ENCODE results near the gene LCOR. TPM values are rescaled to one million over a fixed set of nuclear protein-coding genes. Genes with fewer than 3 reads are reported as not detected.
A peak's percentile ranks its signal among the peaks of the same experiment; 100 is the strongest.

Gene LCOR
- total RNA-seq, 3 donors from 2014 or later (not counting 1 experiment from before 2014, with no cell fraction given) = 68.5 to 92.4 (median 87.7) TPM

- 53% methylated on average over 4 of the region's 4 CpGs for WGBS (ENCODE audit: insufficient coverage)
- ATAC-seq = no peak
Measured at GRCh38 chr10:96921655-96922054, 89.6 kb downstream of the LCOR start.

DNA sequence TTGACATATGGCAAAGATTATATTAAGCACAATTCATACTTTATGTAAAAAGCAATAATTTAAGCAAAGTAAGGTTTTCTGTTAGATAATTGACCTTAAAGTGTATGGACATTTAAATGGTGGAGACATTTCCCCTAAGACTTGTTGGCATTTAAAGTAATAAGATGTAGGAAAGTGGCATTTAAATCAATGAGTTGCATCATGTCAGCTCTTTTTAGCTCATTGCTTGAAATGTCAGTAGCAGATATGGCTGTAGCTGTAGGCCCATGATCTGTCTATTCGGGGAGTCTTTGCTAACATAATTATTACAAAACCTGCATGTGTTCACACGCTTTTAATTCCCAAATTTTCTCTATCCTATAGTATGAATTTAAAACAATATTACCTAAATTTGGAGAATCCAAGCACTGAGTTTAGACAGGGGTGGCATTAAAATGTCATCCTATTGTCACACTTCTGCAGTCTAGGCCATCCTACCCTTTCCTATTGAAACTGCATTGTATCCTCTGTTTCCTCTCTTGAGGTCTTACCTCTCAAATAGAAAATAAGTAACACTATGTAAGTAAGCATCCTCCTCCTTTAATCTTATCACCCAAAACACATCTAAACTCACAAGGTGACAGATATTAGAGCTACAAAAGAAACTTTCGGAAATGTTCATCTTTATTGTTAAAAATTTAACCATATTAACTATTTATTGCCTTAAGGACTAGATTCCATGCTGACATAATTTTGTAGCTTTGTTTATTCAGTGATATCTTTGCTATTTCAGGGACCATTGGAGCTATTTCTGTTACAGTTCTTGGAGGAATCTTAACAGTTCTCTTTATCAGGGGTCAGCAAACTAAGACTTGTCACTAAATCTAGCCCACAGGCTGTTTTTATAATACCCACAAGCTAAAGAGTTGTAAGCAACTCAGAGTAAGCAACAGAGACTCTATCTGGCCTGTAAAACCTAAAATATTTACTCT is 91.2 kb downstream of the LCOR start:
- Mint-ChIP-seq H3K36me3 (no peaks in the 10 kb centered on the region), H3K4me1 (peaks cover 45 to 53% of the 10 kb centered on the region in 2 donors), H3K9me3 (no peaks in the 10 kb centered on the region), H3K27ac (no peak overlapping the region), H3K4me3 (no peak overlapping the region), H3K27me3 (ENCODE audit: low read depth in 2 of 2) (no peaks in the 10 kb centered on the region)
- ATAC-seq (no peak), DNase-seq (no peak)
- H3K27ac ChIP-seq (ENCODE audit: low read length) = no peak overlapping the region
- H3K27me3 ChIP-seq (ENCODE audit: control insufficient read depth, insufficient read depth, low read length) = no peaks in the 10 kb centered on the region
- no peaks in the 10 kb centered on the region for H3K9me3 ChIP-seq (ENCODE audit: control insufficient read depth, insufficient read depth, low read length)
- H3K4me3 ChIP-seq (ENCODE audit: low read length) = no peak overlapping the region
- H3K4me1 ChIP-seq (ENCODE audit: control insufficient read depth, insufficient read depth, low read length) = no peaks in the 10 kb centered on the region
- WGBS (ENCODE audit: insufficient coverage) = no CpG with 5 or more reads among the region's 3 CpGs
- intact Hi-C loops (cut with micrococcal nuclease) = no loop called here
- TF ChIP-seq CTCF (IDR thresholded peaks at IDR 0.05) = no peak
- no peaks in the 10 kb centered on the region for H3K36me3 ChIP-seq (ENCODE audit: control insufficient read depth, insufficient read depth, low read length)

More at GRCh38 chr10:96921655-96922054, 89.6 kb downstream of the LCOR start:
- H3K4me3 Mint-ChIP-seq = no peak overlapping the region
- H3K4me1 Mint-ChIP-seq = peaks cover 43 to 53% of the 10 kb centered on the region in 2 donors
- Histone ChIP-seq H3K4me1 (ENCODE audit: control insufficient read depth, insufficient read depth, low read length) (no peaks in the 10 kb centered on the region), H3K27me3 (ENCODE audit: control insufficient read depth, insufficient read depth, low read length) (no peaks in the 10 kb centered on the region), H3K4me3 (ENCODE audit: low read length) (no peak overlapping the region), H3K9me3 (ENCODE audit: control insufficient read depth, insufficient read depth, low read length) (no peaks in the 10 kb centered on the region), H3K36me3 (ENCODE audit: control insufficient read depth, insufficient read depth, low read length) (no peaks in the 10 kb centered on the region), H3K27ac (ENCODE audit: low read length) (no peak overlapping the region)
- H3K27me3 Mint-ChIP-seq (ENCODE audit: low read depth in 2 of 2) = no peaks in the 10 kb centered on the region
- H3K27ac Mint-ChIP-seq = no peak overlapping the region
- no peak for DNase-seq
- H3K36me3 Mint-ChIP-seq = no peaks in the 10 kb centered on the region
- intact Hi-C loops (cut with micrococcal nuclease) = no loop called here
- H3K9me3 Mint-ChIP-seq = no peaks in the 10 kb centered on the region
- no peak for TF ChIP-seq CTCF (IDR thresholded peaks at IDR 0.05)

DNA sequence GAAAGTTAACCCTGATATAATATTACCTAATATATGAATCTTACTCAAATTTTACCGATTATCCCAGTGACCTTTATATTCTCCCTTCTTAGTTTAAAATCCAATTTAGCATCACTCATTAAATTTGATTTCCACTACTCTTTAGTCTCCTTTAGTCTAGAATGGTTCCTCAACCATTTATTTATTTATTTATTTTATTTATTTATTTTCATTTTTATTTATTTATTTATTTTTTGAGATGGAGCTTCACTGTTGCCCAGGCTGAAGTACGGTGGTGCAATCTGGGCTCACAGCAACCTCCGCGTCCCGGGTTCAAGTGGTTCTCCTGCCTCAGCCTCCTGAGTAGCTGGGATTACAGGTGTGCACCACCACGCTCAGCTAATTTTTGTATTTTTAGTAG is 92.8 kb downstream of the LCOR start:
- no peak for ATAC-seq
- no peaks in the 10 kb centered on the region for H3K36me3 Mint-ChIP-seq
- peaks cover 54 to 56% of the 10 kb centered on the region in 2 donors for H3K4me1 Mint-ChIP-seq

More for the DNA sequence above, 92.8 kb downstream of the LCOR start:
- 99% methylated on average over 4 of the region's 6 CpGs for WGBS (ENCODE audit: insufficient coverage)
- Histone ChIP-seq H3K36me3 (ENCODE audit: control insufficient read depth, insufficient read depth, low read length) (no peaks in the 10 kb centered on the region), H3K9me3 (ENCODE audit: control insufficient read depth, insufficient read depth, low read length) (no peaks in the 10 kb centered on the region), H3K4me3 (ENCODE audit: low read length) (no peak overlapping the region), H3K27ac (ENCODE audit: low read length) (no peak overlapping the region), H3K4me1 (ENCODE audit: control insufficient read depth, insufficient read depth, low read length) (no peaks in the 10 kb centered on the region), H3K27me3 (ENCODE audit: control insufficient read depth, insufficient read depth, low read length) (no peaks in the 10 kb centered on the region)
- Mint-ChIP-seq H3K27ac (peak overlapping the region in 1 of 2 donors; percentile 10), H3K9me3 (no peaks in the 10 kb centered on the region), H3K4me3 (no peak overlapping the region), H3K27me3 (ENCODE audit: low read depth in 2 of 2) (no peaks in the 10 kb centered on the region)
- intact Hi-C loops (cut with micrococcal nuclease) = no loop called here
- no peak for DNase-seq
- no peak for TF ChIP-seq CTCF (IDR thresholded peaks at IDR 0.05)

Measured in natural killer cell (primary cell).